Neural cell (in vitro differentiated cells): ENCODE measurements around the gene MYBPC2. TPM values are rescaled to one million over a fixed set of nuclear protein-coding genes. Genes with fewer than 3 reads are reported as not detected.

Source experiments
- H2AFZ ChIP-seq: fragments of 200-600, 300-800 bp; sonication (generic), shearing (Covaris generic); 2 replicates; pipeline ENCODE4 v1.6.0; 2014; ENCODE audit warnings: low read depth, mild to moderate bottlenecking, antibody characterized with exemption, low read length, moderate library complexity
- H3F3A ChIP-seq: fragments of 200-600 bp; shearing (Covaris generic); 2 replicates; pipeline ENCODE4 v1.6.1; 2016; ENCODE audit warnings: mild to moderate bottlenecking, moderate library complexity, mixed read lengths, antibody characterized with exemption, low read length; ENCODE audit not compliant: insufficient read depth, poor library complexity, severe bottlenecking
- H3K27ac ChIP-seq: fragments of 200-600, 300-800 bp; sonication (generic), shearing (Covaris generic); 2 replicates; pipeline ENCODE4 v1.5.1; 2014; ENCODE audit warnings: mild to moderate bottlenecking, low read length, moderate library complexity
- H3K27me3 ChIP-seq: fragments of 300-800, 200-600 bp; sonication (generic), shearing (Covaris generic); 2 replicates; pipeline ENCODE4 v1.6.0; 2014; ENCODE audit warnings: mild to moderate bottlenecking, low read depth, low read length, moderate library complexity; ENCODE audit not compliant: insufficient read depth
- H3K36me3 ChIP-seq: fragments of 300-800, 200-600 bp; sonication (generic), shearing (Covaris generic); 2 replicates; pipeline ENCODE4 v1.5.1; 2014; ENCODE audit warnings: mild to moderate bottlenecking, antibody characterized with exemption, low read length, moderate library complexity; ENCODE audit not compliant: insufficient read depth
- H3K4me2 ChIP-seq: fragments of 300-800, 200-600 bp; sonication (generic), shearing (Covaris generic); 2 replicates; pipeline ENCODE4 v1.6.0; 2014; ENCODE audit warnings: mild to moderate bottlenecking, low read length
- H3K4me3 ChIP-seq: fragments of 300-800, 200-600 bp; sonication (generic), shearing (Covaris generic); 2 replicates; pipeline ENCODE4 v1.5.1; 2014; ENCODE audit warnings: mild to moderate bottlenecking, low read length, moderate library complexity
- H3K79me2 ChIP-seq: fragments of 200-600 bp; shearing (Covaris generic); replicated peaks from 2 replicates; pipeline ENCODE4 v1.6.0; 2014; ENCODE audit warnings: mild to moderate bottlenecking, low read length, moderate library complexity; ENCODE audit not compliant: insufficient read depth
- H3K9ac ChIP-seq: fragments of 300-800, 200-600 bp; sonication (generic), shearing (Covaris generic); 2 replicates; pipeline ENCODE4 v1.6.1; 2016; ENCODE audit warnings: mild to moderate bottlenecking, low read length, mixed read lengths
- H3K9me2 ChIP-seq: fragments of 200-600 bp; shearing (Covaris generic); 2 replicates; pipeline ENCODE4 v1.6.1; 2016; ENCODE audit warnings: mild to moderate bottlenecking, low read length, mixed read lengths; ENCODE audit not compliant: insufficient read depth
- H3K9me3 ChIP-seq: fragments of 200-600, 300-800 bp; sonication (generic), shearing (Covaris generic); 2 replicates; pipeline ENCODE4 v1.6.1; 2016; ENCODE audit warnings: mild to moderate bottlenecking, mixed run types, low read length, moderate library complexity, mixed read lengths
- H4K20me1 ChIP-seq: fragments of 200-600 bp; shearing (Covaris generic); 2 replicates; pipeline ENCODE4 v1.6.1; 2016; ENCODE audit warnings: mild to moderate bottlenecking, mixed run types; ENCODE audit not compliant: insufficient read depth
- MXI1 ChIP-seq: fragments of 450-650 bp; conservative IDR thresholded peaks from 2 replicates; pipeline ENCODE4 v1.6.1; 2014; ENCODE audit warnings: antibody characterized with exemption, mild to moderate bottlenecking; ENCODE audit not compliant: poor library complexity, severe bottlenecking
- POLR2AphosphoS5 ChIP-seq: IDR thresholded peaks from 2 replicates; pipeline ENCODE4 v1.6.1; 2012
- RAD21 ChIP-seq: fragments of 450-650 bp; conservative IDR thresholded peaks from 2 replicates; pipeline ENCODE4 v1.6.1; 2014; ENCODE audit warnings: antibody characterized with exemption, mild to moderate bottlenecking, moderate library complexity
- REST ChIP-seq: IDR thresholded peaks from 2 replicates; pipeline ENCODE4 v1.6.1; 2012; ENCODE audit warnings: borderline replicate concordance
- SMC3 ChIP-seq: fragments of 450-650 bp; conservative IDR thresholded peaks from 2 replicates; pipeline ENCODE4 v1.6.1; 2014; ENCODE audit warnings: antibody characterized with exemption, mild to moderate bottlenecking, moderate library complexity; ENCODE audit not compliant: poor library complexity
- TAF1 ChIP-seq: IDR thresholded peaks from 2 replicates; pipeline ENCODE4 v1.6.1; 2012; ENCODE audit warnings: low read depth
- polyA plus RNA-seq: library from polyadenylated mRNA; depleted of rRNA; stranded (reverse); fragments of >200 nt; gene quantifications from 2 replicates; pipeline ENCODE4 v1.2.3, GENCODE V29; 2014

The MYBPC2 gene
- polyA plus RNA-seq, 1 donor from 2014 or later = not detected

- Histone ChIP-seq H4K20me1 (no peaks in the 10 kb centered on the region), H3K79me2 (no peaks in the 10 kb centered on the region), H3K9ac (peak within 1 kb of the TSS; percentile 58), H3K9me3 (no peaks in the 10 kb centered on the region), H3F3A (peaks cover 4% of the 10 kb centered on the region), H3K4me2 (peak within 1 kb of the TSS; percentile 82), H3K27me3 (no peaks in the 10 kb centered on the region), H3K27ac (peak within 1 kb of the TSS; percentile 54), H3K36me3 (no peaks in the 10 kb centered on the region), H2AFZ (peak within 1 kb of the TSS; percentile 61), H3K9me2 (no peaks in the 10 kb centered on the region), H3K4me3 (peak within 1 kb of the TSS; percentile 83)
- TF ChIP-seq REST = peak; percentile 42
- peak; percentile 85 for TF ChIP-seq MXI1
- peak; percentile 23 for TF ChIP-seq POLR2AphosphoS5
- TF ChIP-seq SMC3 = peak; percentile 16
- TF ChIP-seq TAF1 = no peak
Observed at GRCh38 chr19:50383852-50384684, 48.6 kb upstream of the MYBPC2 start, which contains the start of gene POLD1. POLD1 (plus strand) TSS chr19:50384347; CDS start chr19:50398852, 14,505 bp downstream.

- TF ChIP-seq SMC3 (peak; percentile 17), RAD21 (no peak)
- Histone ChIP-seq H3K36me3 (no peaks in the 10 kb centered on the region), H3K27ac (no peak overlapping the region)
Observed at GRCh38 chr19:50384685-50385535, 47.8 kb upstream of the MYBPC2 start.

GRCh38 chr19:50387176-50387867, 45.4 kb upstream of the MYBPC2 start:
- Histone ChIP-seq H3K27ac (no peak overlapping the region), H3K9ac (no peak overlapping the region), H3K9me3 (no peaks in the 10 kb centered on the region), H4K20me1 (no peaks in the 10 kb centered on the region), H3K27me3 (no peaks in the 10 kb centered on the region), H3K4me3 (no peak overlapping the region), H2AFZ (no peak overlapping the region), H3K4me2 (no peak overlapping the region), H3K9me2 (no peaks in the 10 kb centered on the region), H3K79me2 (no peaks in the 10 kb centered on the region), H3K36me3 (no peaks in the 10 kb centered on the region), H3F3A (peaks cover 4% of the 10 kb centered on the region)
- no peak for TF ChIP-seq SMC3

More at GRCh38 chr19:50384685-50385535, 47.8 kb upstream of the MYBPC2 start:
- peaks cover 4% of the 10 kb centered on the region for H3F3A ChIP-seq
- H3K9me3 ChIP-seq = no peaks in the 10 kb centered on the region
- H3K79me2 ChIP-seq = no peaks in the 10 kb centered on the region
- H3K9ac ChIP-seq = peak overlapping the region; percentile 58
- H3K4me3 ChIP-seq = peak overlapping the region; percentile 83
- peak overlapping the region; percentile 82 for H3K4me2 ChIP-seq
- no peaks in the 10 kb centered on the region for H3K27me3 ChIP-seq
- peak overlapping the region; percentile 29 for H2AFZ ChIP-seq
- H4K20me1 ChIP-seq = no peaks in the 10 kb centered on the region
- no peaks in the 10 kb centered on the region for H3K9me2 ChIP-seq
